Keratinocyte (primary cell): Measurements from ENCODE around the gene SDS. TPM values are rescaled to one million over a fixed set of nuclear protein-coding genes. Genes with fewer than 3 reads are reported as not detected.

Source experiments
- DNase-seq: peaks from one replicate; pipeline ENCODE4 v3.0.0-alpha.2; 2011; ENCODE audit warnings: low read depth, missing footprints, low spot score
- FAIRE-seq: peaks from 2 replicates; lab custom pipeline; 2011; peaks lifted over from hg19 to GRCh38; lab: Jason Lieb, UNC
- H2AFZ ChIP-seq: 2 replicates; pipeline ENCODE4 v1.6.0; 2012; ENCODE audit warnings: low read length, control low read depth, inconsistent platforms; ENCODE audit not compliant: control insufficient read depth
- H3K27ac ChIP-seq: 2 replicates; pipeline ENCODE4 v1.5.1; 2011; ENCODE audit warnings: low read length; ENCODE audit not compliant: control insufficient read depth, insufficient read depth
- H3K27me3 ChIP-seq: 3 replicates; pipeline ENCODE4 v1.6.0; 2011; ENCODE audit warnings: low read length; ENCODE audit not compliant: control insufficient read depth, insufficient read depth; ENCODE audit errors: extremely low read depth
- H3K36me3 ChIP-seq, 2 experiments: 2 replicates in 1 of 2; 3 replicates in 1 of 2; pipeline ENCODE4 v1.5.1; 2011; ENCODE audit warnings: low read length in 2 of 2, mild to moderate bottlenecking in 1 of 2; ENCODE audit not compliant: control insufficient read depth in 2 of 2, insufficient read depth in 2 of 2; ENCODE audit errors: extremely low read depth in 1 of 2
- H3K4me1 ChIP-seq: 3 replicates; pipeline ENCODE4 v1.5.1; 2011; ENCODE audit warnings: low read length; ENCODE audit not compliant: control insufficient read depth, insufficient read depth; ENCODE audit errors: extremely low read depth
- H3K4me2 ChIP-seq: 3 replicates; pipeline ENCODE4 v1.6.0; 2011; ENCODE audit warnings: low read depth, low read length; ENCODE audit not compliant: control insufficient read depth, insufficient read depth; ENCODE audit errors: extremely low read depth
- H3K4me3 ChIP-seq, 3 experiments: fragments of 200-600 bp in 1 of 3; sonication (generic) in 1 of 3; 2 replicates in 2 of 3; 3 replicates in 1 of 3; pipeline ENCODE4 v1.5.1; 2011 to 2016; ENCODE audit warnings: low read length in 3 of 3, mild to moderate bottlenecking in 3 of 3, control low read depth in 2 of 3, inconsistent platforms in 1 of 3, low read depth in 1 of 3, mixed read lengths in 1 of 3, mixed run types in 1 of 3, moderate library complexity in 1 of 3; ENCODE audit not compliant: control insufficient read depth in 2 of 3, insufficient read depth in 2 of 3; ENCODE audit errors: extremely low read depth in 1 of 3
- H3K79me2 ChIP-seq: 2 replicates; pipeline ENCODE4 v1.6.0; 2012; ENCODE audit warnings: low read length; ENCODE audit not compliant: control insufficient read depth, insufficient read depth
- H3K9ac ChIP-seq: 3 replicates; pipeline ENCODE4 v1.6.0; 2011; ENCODE audit warnings: low read length; ENCODE audit not compliant: control insufficient read depth, insufficient read depth; ENCODE audit errors: extremely low read depth
- H3K9me1 ChIP-seq: 3 replicates; pipeline ENCODE4 v1.6.0; 2011; ENCODE audit warnings: low read length; ENCODE audit not compliant: control insufficient read depth, insufficient read depth; ENCODE audit errors: extremely low read depth
- H3K9me3 ChIP-seq: 2 replicates; pipeline ENCODE4 v1.5.1; 2012; ENCODE audit warnings: low read depth, low read length; ENCODE audit not compliant: control insufficient read depth
- H4K20me1 ChIP-seq: 3 replicates; pipeline ENCODE4 v1.6.0; 2011; ENCODE audit warnings: low read length; ENCODE audit not compliant: control insufficient read depth, insufficient read depth; ENCODE audit errors: extremely low read depth
- CTCF ChIP-seq, 3 experiments: IDR thresholded peaks in 1 of 3; conservative IDR thresholded peaks in 1 of 3; optimal IDR thresholded peaks in 1 of 3; 2 replicates in 2 of 3; 3 replicates in 1 of 3; pipeline versions ENCODE3 to v1.5.1; 2011; ENCODE audit warnings: low read length in 3 of 3, mild to moderate bottlenecking in 3 of 3, moderate library complexity in 2 of 3, control low read depth in 1 of 3, inconsistent platforms in 1 of 3; ENCODE audit not compliant: insufficient read depth in 2 of 3; ENCODE audit errors: extremely low read depth in 1 of 3
- EZH2 ChIP-seq: IDR thresholded peaks from one replicate; pipeline ENCODE4 v1.6.1; 2012; ENCODE audit warnings: inconsistent platforms, mild to moderate bottlenecking, low read length, moderate library complexity
- dilution Hi-C: fragments of 300-500 bp; cut with MboI; formaldehyde crosslinking; loops from one replicate; pipeline ENCODE4 v1.7.0; 2020; ENCODE audit warnings: low sequenced_read_pairs; ENCODE audit not compliant: extremely low pct_ligation_motif_present
- polyA plus RNA-seq, 5 experiments: library from polyadenylated mRNA; depleted of rRNA in 3 of 5; stranded (reverse) in 3 of 5; stranded (forward) in 1 of 5; unstranded in 1 of 5; fragments of >200 nt; gene quantifications; 1 replicate in 1 of 5; 2 replicates in 3 of 5; 3 replicates in 1 of 5; pipeline versions ENCODE4 v1.2.1 to v1.2.3, GENCODE V29; 2011 to 2012; ENCODE audit warnings: missing spikeins in 2 of 5, low read depth in 1 of 5, low replicate concordance in 1 of 5

Gene SDS
- polyA plus RNA-seq, 1 donor (not counting 4 experiments of a cell fraction or from before 2014, with no cell fraction given): not detected

GRCh38 chr12:113438523-113439300 lies 35.0 kb upstream of the SDS start:
- H3K4me2 ChIP-seq: no peak overlapping the region
- no peak for FAIRE-seq
- H3K9me1 ChIP-seq: no peaks in the 10 kb centered on the region
- H4K20me1 ChIP-seq: no peaks in the 10 kb centered on the region
- dilution Hi-C loops: no loop called here
- H3K27ac ChIP-seq: no peak overlapping the region
- H3K79me2 ChIP-seq: no peaks in the 10 kb centered on the region
- H3K36me3 ChIP-seq: no peaks in the 10 kb centered on the region
- no peaks in the 10 kb centered on the region for H3K4me1 ChIP-seq
- peaks cover 21% of the 10 kb centered on the region for H3K27me3 ChIP-seq
- no peaks in the 10 kb centered on the region for H3K9me3 ChIP-seq
- H3K4me3 ChIP-seq: no peak overlapping the region
- no peak overlapping the region for H2AFZ ChIP-seq
- TF ChIP-seq EZH2 (no peak), CTCF (optimal IDR thresholded peaks at IDR 0.05 in 1 of 3, IDR thresholded peaks at IDR 0.05 in 1 of 3, conservative IDR thresholded peaks at IDR 0.05 in 1 of 3; ENCODE audit: extremely low read depth in 1 of 3, insufficient read depth in 2 of 3, low read length in 3 of 3) (no peak)
- DNase-seq: no peak
- no peak overlapping the region for H3K9ac ChIP-seq

- no peaks in the 10 kb centered on the region for H3K9me1 ChIP-seq
- no peak overlapping the region for H2AFZ ChIP-seq
- TF ChIP-seq CTCF (optimal IDR thresholded peaks at IDR 0.05 in 1 of 3, IDR thresholded peaks at IDR 0.05 in 1 of 3, conservative IDR thresholded peaks at IDR 0.05 in 1 of 3; ENCODE audit: extremely low read depth in 1 of 3, insufficient read depth in 2 of 3, low read length in 3 of 3) (no peak), EZH2 (no peak)
- no peaks in the 10 kb centered on the region for H3K9me3 ChIP-seq
- H4K20me1 ChIP-seq: no peaks in the 10 kb centered on the region
- H3K9ac ChIP-seq: no peak overlapping the region
- peaks cover 21% of the 10 kb centered on the region for H3K27me3 ChIP-seq
- H3K4me3 ChIP-seq: no peak overlapping the region
- FAIRE-seq: no peak
- no peaks in the 10 kb centered on the region for H3K36me3 ChIP-seq
- H3K4me1 ChIP-seq: no peaks in the 10 kb centered on the region
- dilution Hi-C loops: no loop called here
- no peak overlapping the region for H3K27ac ChIP-seq
- DNase-seq: no peak
- no peak overlapping the region for H3K4me2 ChIP-seq
- no peaks in the 10 kb centered on the region for H3K79me2 ChIP-seq
Measured at GRCh38 chr12:113437729-113438100, 34.0 kb upstream of the SDS start.
